ENCODE results near the gene ZNF790.

ZNF790 gene

DNA sequence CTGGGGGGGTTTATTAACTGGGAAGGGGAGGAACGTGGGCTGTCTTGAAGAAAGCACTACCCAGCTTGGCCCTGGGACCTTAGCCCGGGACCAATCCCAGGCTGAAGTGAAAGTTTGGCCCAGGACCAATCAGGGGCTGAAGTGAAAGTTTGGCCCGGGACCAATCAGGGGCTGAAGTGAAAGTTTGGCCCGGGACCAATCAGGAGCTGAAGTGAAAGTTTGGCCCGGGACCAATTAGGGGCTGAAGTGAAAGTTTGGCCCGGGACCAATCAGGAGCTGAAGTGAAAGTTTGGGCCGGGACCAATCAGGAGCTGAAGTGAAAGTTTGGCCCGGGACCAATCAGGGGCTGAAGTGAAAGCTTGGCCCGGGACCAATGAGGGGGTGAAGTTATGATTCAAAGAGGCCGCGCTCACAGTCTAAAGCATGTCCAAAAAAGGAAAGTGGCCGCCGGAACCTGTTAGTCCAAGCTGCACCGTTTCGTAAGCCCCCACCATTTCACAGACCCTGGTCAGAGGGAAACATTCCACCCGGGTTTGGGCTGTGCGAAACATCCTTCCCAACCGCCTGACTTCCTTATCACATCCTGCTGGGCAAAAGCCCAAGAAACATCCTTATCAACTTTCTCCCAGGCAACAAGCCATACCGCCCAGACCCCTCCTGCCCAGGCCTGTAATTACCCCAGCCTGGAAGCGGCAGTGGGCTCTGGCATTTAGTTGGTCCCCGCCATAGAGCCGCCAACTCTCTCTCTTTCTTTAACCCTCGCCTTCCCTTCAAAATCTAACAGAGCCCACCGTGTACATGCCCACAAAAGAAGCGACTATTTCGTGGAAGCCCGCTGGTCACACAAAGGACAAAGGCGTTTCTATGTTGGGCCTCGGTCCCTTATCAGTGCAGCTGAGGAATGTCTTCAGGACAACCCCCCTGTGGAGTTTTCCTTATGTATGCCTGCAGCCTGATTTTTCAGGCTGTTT, 66.6 kb downstream of the ZNF790 start:
- DNase-seq, result peak; percentile 52

Data from activated CD4-positive, alpha-beta T cell treated with anti-CD3 and anti-CD28 coated beads, Interleukin-2, Interleukin-6, amounts not matched to agents 100 ng/mL and 50 ng/mL, durations not matched to agents 16 hours and 8 hours (primary cell).